Activated T-cell treated with anti-CD3 and anti-CD28 coated beads, Interleukin-2, amount 50 U/mL, for 24 hours (primary cell): ENCODE measurements around the gene SEC63.
"Not testable (repeated sequence)": the region's sequence is repeated elsewhere in the genome, so short reads cannot be mapped to it uniquely, and the experiment has no call there.

ENCODE experiments used
- DNase-seq: peaks from one replicate; pipeline ENCODE4 v3.0.0-alpha.2; 2020
- H3K27ac Mint-ChIP-seq: 2 replicates; pipeline ENCODE4 v1.8.0; 2020; ENCODE audit warnings: mild to moderate bottlenecking, mixed read lengths
- H3K27me3 Mint-ChIP-seq: 2 replicates; pipeline ENCODE4 v1.8.0; 2020; ENCODE audit warnings: mixed read lengths
- H3K36me3 Mint-ChIP-seq: 2 replicates; pipeline ENCODE4 v1.8.0; 2020; ENCODE audit warnings: low read depth, mixed read lengths
- H3K4me1 Mint-ChIP-seq: 2 replicates; pipeline ENCODE4 v1.8.0; 2020; ENCODE audit warnings: low read depth, mixed read lengths
- H3K4me3 Mint-ChIP-seq: 2 replicates; pipeline ENCODE4 v1.8.0; 2020; ENCODE audit warnings: mild to moderate bottlenecking, moderate library complexity, mixed read lengths
- H3K9me3 Mint-ChIP-seq: 2 replicates; pipeline ENCODE4 v1.8.0; 2020; ENCODE audit warnings: mixed read lengths

Gene SEC63

DNA sequence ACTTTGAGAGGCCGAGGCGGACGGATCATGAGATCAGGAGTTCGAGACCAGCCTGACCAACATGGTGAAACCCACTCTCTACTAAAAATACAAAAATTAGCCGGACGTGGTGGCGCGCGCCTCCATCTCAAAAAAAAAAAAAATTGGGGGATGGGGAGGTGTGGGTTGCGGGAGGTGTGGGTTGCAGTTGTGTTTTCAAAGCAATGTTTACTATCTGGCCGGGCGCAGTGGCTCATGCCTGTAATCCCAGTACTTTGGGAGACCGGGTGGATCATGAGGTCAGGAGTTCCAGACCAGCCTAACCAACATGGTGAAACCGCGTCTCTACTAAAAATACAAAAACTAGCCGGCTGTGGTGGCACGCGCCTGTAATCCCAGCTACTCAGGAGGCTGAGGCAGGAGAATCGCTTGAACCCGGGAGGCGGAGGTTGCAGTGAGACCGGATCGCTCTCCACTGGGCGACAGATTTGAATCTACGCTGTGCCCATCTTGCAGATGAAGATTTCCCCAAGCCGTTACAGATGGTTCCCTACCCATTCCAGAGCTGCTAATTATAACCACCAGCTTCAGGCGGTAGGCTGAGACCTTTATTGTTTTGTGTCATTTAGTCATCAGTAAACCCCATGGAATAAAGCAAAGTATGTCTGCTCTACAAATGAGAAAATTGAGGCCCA, 818 bp upstream of the SEC63 start:
- H3K36me3 Mint-ChIP-seq, result peaks cover 32% of the 10 kb centered on the region
- H3K4me3 Mint-ChIP-seq, result peak overlapping the region; percentile 99
- H3K27ac Mint-ChIP-seq, result peak overlapping the region; percentile 96
- H3K27me3 Mint-ChIP-seq, DNase-seq, H3K9me3 Mint-ChIP-seq: not testable (repeated sequence)
- peaks cover 50% of the 10 kb centered on the region for H3K4me1 Mint-ChIP-seq

DNA sequence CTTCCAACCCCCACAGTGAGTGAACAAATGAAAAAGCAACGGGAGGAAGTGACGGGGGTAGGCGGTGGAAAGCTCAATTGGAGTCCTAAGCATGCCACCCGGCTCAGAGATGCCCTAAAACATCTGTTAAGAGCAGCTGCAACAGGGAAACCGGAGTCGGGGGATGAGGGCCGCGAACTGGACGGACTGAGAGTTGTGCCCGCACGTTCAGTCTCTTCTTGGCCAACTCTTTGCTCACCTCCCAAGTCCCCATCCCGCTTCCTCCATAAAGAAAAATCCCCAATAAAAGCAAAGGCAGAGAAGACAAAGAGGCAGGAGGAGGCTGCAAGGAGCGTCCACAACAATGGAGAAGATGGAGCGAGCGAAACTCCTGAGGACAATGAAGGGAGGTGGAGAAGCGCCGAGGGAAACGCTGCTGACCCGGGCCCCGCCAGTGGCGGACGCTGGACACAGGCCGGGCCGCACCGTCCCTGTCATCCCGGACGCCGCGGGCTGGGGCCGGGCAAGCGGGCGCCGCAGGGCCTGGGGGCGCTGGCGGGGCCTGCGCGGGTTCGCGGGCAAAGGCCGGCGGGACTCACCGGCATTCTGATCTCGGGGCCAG, 600 bp downstream of the SEC63 start:
- peak; percentile 74 for DNase-seq
- peaks cover 50% of the 10 kb centered on the region for H3K4me1 Mint-ChIP-seq
- peak overlapping the region; percentile 99 for H3K4me3 Mint-ChIP-seq
- H3K9me3 Mint-ChIP-seq, result no peaks in the 10 kb centered on the region
- no peaks in the 10 kb centered on the region for H3K27me3 Mint-ChIP-seq
- peak overlapping the region; percentile 99 for H3K27ac Mint-ChIP-seq
- peaks cover 34% of the 10 kb centered on the region for H3K36me3 Mint-ChIP-seq

DNA sequence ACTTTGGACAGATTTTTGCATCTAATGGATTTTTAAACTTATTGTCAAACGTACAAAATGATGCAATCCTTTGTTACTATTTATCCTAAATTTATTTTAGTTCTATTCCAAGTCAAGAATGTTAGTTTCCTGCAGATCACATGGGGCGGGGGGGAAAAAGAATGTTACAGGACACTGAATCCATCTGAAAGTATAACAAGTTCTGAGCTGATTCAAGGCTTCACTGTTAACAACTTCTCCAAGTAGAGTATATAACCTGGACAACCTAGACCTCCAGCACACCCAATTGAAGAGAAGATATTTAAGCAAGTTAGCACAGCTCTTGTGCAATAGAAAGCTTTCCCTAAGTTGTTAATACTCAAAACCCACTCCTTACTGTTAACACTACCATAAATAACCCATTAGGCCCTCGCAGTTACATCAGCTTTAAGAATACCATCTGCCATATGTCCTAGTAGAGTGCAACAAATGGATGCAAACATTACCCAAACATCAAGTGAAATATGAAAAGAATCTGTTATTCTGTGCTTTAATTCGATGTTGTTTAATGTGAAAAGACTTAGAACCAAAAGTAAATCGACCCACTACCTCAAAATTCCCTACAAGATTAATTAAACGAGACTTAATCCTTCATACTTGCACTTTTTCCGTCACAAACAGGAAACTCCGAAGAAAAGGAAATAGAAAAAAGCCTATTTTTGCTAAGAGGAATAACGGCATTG, 1.3 kb downstream of the SEC63 start:
- no peak for DNase-seq
- no peaks in the 10 kb centered on the region for H3K27me3 Mint-ChIP-seq
- H3K9me3 Mint-ChIP-seq, result no peaks in the 10 kb centered on the region
- H3K36me3 Mint-ChIP-seq, result peaks cover 41% of the 10 kb centered on the region
- H3K4me1 Mint-ChIP-seq, result peaks cover 56% of the 10 kb centered on the region
- H3K27ac Mint-ChIP-seq, result peak overlapping the region; percentile 99
- H3K4me3 Mint-ChIP-seq, result peak overlapping the region; percentile 99

DNA sequence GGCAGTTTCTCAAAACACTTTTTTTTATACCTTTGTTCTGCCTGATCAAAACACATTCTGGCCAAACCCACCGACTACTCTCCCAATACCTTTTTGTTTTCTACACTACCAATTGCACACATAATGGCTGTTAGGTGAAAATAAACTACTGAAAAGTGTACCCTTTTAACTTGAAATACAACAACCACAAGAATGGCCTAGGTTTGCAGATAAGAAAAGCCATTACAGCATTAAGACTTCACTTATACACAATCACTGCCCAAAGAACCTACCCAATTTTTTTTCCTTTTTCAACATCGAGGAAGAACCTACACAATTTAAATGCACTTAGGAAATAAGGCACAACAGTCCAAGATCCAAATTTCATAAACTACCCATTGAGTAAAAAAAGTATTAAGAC, 1.8 kb downstream of the SEC63 start:
- Mint-ChIP-seq H3K9me3 (no peaks in the 10 kb centered on the region), H3K36me3 (peaks cover 41% of the 10 kb centered on the region), H3K4me3 (peak overlapping the region; percentile 99), H3K27ac (peak overlapping the region; percentile 99), H3K4me1 (peaks cover 61% of the 10 kb centered on the region), H3K27me3 (no peaks in the 10 kb centered on the region)
- no peak for DNase-seq

DNA sequence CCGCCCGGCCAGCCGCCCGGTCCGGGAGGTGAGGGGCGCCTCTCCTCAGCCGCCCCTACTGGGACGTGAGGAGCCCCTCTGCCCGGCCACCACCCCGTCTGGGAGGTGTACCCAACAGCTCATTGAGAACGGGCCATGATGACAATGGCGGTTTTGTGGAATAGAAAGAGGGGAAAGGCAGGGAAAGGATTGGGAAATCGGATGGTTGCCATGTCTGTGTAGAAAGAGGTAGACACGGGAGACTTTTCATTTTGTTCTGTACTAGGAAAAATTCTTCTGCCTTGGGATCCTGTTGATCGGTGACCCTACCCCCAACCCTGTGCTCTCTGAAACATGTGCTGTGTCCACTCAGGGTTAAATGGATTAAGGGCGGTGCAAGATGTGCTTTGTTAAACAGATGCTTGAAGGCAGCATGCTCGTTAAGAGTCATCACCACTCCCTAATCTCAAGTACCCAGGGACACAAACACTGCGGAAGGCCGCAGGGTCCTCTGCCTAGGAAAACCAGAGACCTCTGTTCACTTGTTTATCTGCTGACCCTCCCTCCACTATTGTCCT, 4.1 kb downstream of the SEC63 start:
- Mint-ChIP-seq H3K4me1 (peaks cover 72% of the 10 kb centered on the region), H3K36me3 (peaks cover 50% of the 10 kb centered on the region)
- H3K27me3 Mint-ChIP-seq, DNase-seq, H3K27ac Mint-ChIP-seq, H3K4me3 Mint-ChIP-seq, H3K9me3 Mint-ChIP-seq: not testable (repeated sequence)

DNA sequence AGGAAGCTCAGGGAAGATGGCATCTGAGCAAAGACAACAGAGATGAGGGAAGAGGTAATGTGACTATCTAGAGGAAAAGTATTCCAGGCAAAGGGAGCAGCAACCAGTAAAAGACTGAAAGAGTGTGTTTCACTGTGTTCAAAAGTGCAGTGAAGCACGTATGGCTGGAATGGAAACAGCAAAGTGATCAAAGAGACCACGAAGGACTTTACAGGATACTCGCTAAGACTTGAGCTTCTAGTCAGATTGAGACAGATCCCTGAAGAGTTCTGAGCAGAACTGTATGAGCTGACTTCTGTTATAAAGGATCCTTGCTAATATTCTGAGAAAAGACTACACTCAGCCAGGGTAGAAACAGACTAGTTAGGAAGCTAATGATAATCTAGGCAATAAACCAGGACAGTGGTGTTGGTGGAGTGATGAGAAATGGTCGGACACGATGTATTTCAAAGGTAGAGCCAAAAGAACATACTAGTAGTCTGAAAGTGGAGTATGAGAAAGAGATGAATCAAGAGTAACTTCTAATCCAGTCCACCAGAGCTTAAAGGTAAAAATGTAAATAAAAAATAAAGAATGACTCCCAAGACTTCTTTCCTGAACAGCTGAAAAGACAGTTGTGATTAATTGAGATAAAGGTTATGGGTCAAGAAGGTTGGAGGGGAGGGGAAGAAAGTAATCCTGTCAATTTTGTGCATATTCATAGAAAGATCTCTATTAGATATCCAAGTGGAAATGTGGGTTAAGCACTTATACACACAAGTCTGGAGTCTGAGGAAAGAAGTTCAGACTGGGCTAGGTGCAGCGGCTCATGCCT, 14.2 kb downstream of the SEC63 start:
- peaks cover 65% of the 10 kb centered on the region for H3K4me1 Mint-ChIP-seq
- DNase-seq, result no peak
- peaks cover 41% of the 10 kb centered on the region for H3K36me3 Mint-ChIP-seq
- no peak overlapping the region for H3K4me3 Mint-ChIP-seq
- peak overlapping the region; percentile 4 for H3K27ac Mint-ChIP-seq
- no peaks in the 10 kb centered on the region for H3K9me3 Mint-ChIP-seq
- no peaks in the 10 kb centered on the region for H3K27me3 Mint-ChIP-seq

DNA sequence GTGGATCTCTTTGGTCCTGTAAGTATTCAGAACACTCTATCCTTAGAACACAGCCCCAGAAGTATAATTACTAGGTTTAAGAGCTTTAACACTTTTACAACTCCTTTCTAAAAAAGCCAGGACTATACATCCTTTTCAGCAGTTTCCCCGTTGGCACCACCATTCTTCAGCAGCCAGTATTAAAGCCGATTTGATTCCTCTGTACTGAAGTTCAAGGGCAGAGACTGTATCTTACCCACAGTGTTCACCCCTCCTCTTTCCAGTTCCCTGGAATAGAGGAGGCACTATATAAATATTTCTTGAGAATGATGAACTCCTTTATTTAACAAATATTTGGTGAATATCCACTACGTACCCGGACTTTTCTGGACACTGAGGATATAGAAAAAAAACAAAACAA, 15.9 kb downstream of the SEC63 start:
- Mint-ChIP-seq H3K4me3 (no peak overlapping the region), H3K9me3 (no peaks in the 10 kb centered on the region), H3K27me3 (no peaks in the 10 kb centered on the region), H3K4me1 (peaks cover 48% of the 10 kb centered on the region), H3K27ac (no peak overlapping the region), H3K36me3 (peaks cover 41% of the 10 kb centered on the region)
- no peak for DNase-seq

DNA sequence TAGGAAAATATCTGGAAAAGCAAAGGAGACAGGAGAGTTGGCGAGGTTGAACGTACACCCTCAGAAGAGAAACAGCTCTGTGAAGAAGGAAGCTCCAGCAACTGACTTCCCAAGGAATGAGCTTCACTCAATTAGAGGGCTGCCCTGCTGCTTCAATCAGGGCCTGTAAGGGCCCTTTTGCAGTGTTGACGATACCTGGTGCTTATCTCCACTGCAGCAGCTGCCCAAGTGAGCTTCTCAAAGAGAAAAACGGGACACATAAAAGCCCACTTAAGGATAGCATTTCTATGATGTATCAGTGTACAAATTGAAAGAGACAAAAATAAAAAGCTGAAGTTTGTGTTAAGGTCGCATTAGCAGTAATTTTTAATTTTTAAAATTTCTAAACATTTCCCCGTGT, 16.4 kb downstream of the SEC63 start:
- H3K4me1 Mint-ChIP-seq, result peaks cover 48% of the 10 kb centered on the region

DNA sequence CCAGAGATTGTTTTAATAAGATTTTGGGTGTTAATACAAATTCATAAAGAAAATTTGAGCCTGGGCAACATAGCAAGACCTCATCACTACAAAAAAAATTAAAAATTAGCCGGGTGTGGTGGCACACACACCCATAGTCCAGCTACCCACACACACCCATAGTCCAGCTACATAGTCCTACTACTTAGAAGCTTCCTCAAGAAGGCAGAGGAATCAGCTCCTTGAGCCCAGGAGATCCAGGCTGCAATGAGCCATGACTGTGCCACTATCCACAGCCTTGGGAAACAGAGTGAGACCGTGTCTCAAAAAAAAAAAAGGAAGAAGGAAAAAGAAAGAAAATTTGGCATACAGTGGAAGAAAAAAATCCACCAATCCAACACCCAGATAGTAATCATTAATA, 16.8 kb downstream of the SEC63 start:
- H3K27ac Mint-ChIP-seq, result no peak overlapping the region
- peaks cover 48% of the 10 kb centered on the region for H3K4me1 Mint-ChIP-seq
- no peaks in the 10 kb centered on the region for H3K9me3 Mint-ChIP-seq
- no peak overlapping the region for H3K4me3 Mint-ChIP-seq
- DNase-seq, result no peak
- H3K27me3 Mint-ChIP-seq, result no peaks in the 10 kb centered on the region
- H3K36me3 Mint-ChIP-seq, result peaks cover 41% of the 10 kb centered on the region

More for the DNA sequence above, 16.4 kb downstream of the SEC63 start:
- DNase-seq, result no peak
- H3K36me3 Mint-ChIP-seq, result peaks cover 40% of the 10 kb centered on the region
- no peak overlapping the region for H3K4me3 Mint-ChIP-seq
- H3K9me3 Mint-ChIP-seq, result no peaks in the 10 kb centered on the region
- H3K27ac Mint-ChIP-seq, result no peak overlapping the region
- H3K27me3 Mint-ChIP-seq, result no peaks in the 10 kb centered on the region

DNA sequence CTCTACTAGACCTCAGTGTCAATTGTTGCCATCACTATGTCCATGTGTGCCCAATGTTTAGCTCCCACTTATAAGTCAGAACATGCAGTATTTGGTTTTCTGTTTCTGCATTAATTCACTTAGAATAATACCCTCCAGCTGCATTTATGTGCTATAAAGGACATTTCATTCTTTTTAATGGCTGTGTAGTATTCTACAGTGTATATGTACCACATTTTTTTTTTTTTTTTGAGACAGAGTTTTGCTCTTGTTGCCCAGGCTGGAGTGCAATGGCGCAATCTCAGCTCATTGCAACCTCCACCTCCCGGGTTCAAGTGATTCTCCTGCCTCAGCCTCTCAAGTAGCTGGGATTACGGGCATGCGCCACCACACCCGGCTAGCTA, 21.1 kb downstream of the SEC63 start:
- not testable (repeated sequence) for H3K9me3 Mint-ChIP-seq, H3K27ac Mint-ChIP-seq, H3K27me3 Mint-ChIP-seq, H3K4me3 Mint-ChIP-seq, DNase-seq
- H3K4me1 Mint-ChIP-seq, result peaks cover 33% of the 10 kb centered on the region
- H3K36me3 Mint-ChIP-seq, result peaks cover 52% of the 10 kb centered on the region

DNA sequence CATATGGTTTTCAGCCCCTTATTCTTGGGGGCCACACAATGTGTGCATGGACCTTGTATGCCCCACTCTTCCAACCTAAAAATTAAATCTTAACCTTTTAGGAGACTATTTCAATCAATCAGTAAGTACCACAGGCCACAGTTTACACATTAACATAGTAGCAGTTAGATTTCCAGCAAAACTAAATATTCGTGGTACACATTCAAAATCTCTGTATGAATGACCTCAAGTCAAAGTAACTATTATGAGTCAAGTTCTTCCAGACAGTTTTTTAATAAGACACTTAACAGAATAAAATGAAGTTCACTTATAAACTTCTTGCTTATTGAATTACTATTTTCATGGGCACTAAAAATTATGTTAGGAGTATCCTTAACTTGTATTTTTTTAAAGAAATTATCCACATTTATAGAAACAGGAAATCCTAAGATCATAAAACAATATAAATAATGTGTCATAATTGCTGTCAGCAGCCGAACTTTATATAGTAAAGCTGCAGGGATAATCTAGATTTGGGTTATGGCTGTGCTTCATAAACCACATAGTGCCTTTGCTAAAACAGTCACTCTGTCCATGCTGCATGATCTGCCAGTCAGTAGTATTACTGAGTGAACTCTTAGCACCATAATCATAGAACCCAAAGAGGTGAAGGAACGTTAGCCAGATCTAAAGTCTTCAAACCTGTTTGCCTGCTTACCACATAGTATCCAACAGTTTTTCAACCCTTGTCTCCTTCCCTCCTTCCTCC, 21.7 kb downstream of the SEC63 start:
- DNase-seq, result no peak
- Mint-ChIP-seq H3K4me3 (no peak overlapping the region), H3K36me3 (peaks cover 53% of the 10 kb centered on the region), H3K9me3 (no peaks in the 10 kb centered on the region), H3K27me3 (no peaks in the 10 kb centered on the region), H3K4me1 (peaks cover 35% of the 10 kb centered on the region), H3K27ac (peak overlapping the region; percentile 35)

DNA sequence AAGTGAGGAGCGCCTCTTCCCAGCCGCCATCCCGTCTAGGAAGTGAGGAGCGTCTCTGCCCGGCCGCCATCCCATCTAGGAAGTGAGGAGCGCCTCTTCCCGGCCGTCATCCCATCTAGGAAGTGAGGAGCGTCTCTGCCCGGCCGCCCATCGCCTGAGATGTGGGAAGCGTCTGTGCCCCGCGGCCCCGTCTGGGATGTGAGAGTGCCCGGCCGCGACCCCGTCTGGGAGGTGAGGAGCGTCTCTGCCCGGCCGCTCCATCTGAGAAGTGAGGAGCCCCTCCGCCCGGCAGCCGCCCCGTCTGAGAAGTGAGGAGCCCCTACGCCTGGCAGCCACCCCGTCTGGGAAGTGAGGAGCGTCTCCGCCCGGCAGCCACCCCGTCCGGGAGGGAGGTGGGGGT, 23.8 kb downstream of the SEC63 start:
- DNase-seq, H3K27me3 Mint-ChIP-seq, H3K4me3 Mint-ChIP-seq, H3K27ac Mint-ChIP-seq, H3K9me3 Mint-ChIP-seq: not testable (repeated sequence)
- H3K4me1 Mint-ChIP-seq, result peaks cover 25% of the 10 kb centered on the region
- peaks cover 47% of the 10 kb centered on the region for H3K36me3 Mint-ChIP-seq

DNA sequence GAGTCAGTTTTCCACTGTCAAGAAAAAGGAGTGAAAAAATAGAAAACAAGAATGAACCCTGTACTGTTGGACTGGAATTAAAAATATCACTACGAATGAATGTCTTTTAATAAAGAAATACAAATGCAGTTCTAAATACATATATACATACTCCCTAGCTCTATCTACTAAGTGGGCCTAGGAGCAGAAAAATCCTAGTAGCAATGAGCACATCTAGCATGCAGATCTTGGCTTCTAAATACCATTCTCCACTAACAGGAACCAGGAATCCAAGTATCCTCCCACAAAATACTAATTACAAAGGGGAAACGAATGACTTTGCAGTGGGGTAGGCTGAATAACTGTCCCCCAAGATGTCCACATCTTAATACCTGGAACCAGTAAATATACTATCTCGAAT, 25.4 kb downstream of the SEC63 start:
- Mint-ChIP-seq H3K27ac (no peak overlapping the region), H3K4me3 (no peak overlapping the region), H3K36me3 (peaks cover 49% of the 10 kb centered on the region), H3K9me3 (no peaks in the 10 kb centered on the region), H3K27me3 (no peaks in the 10 kb centered on the region), H3K4me1 (peaks cover 26% of the 10 kb centered on the region)
- DNase-seq, result no peak

DNA sequence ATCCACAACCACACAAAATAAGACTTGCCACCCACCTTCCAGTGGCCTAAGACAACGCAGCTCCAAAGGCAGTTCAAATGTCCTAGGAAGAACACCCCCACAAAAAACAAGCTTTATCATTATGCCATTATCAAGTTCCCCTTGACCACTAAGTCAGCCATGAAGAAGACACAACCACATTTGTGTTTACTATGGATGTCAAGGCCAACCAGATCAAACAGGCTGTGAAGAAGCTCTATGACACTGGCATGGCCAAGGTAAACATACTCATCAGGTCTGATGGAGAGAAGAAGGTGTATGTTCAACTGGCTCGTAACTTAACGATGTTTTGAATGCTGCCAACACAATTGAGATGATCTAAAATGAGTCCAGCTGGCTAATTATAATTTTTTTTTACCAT, 26.1 kb downstream of the SEC63 start:
- Mint-ChIP-seq H3K4me1 (peaks cover 26% of the 10 kb centered on the region), H3K9me3 (no peaks in the 10 kb centered on the region), H3K36me3 (peaks cover 52% of the 10 kb centered on the region), H3K27me3 (no peaks in the 10 kb centered on the region), H3K27ac (no peak overlapping the region), H3K4me3 (no peak overlapping the region)
- no peak for DNase-seq
